HG03196 (cell line): ENCODE results near the gene GSG1L.

Source experiments
- ATAC-seq: cut with Tn5 transposase; IDR thresholded peaks from one replicate; pipeline ENCODE4 v1.9.1; 2021; ENCODE audit not compliant: unreplicated experiment

Gene GSG1L

DNA sequence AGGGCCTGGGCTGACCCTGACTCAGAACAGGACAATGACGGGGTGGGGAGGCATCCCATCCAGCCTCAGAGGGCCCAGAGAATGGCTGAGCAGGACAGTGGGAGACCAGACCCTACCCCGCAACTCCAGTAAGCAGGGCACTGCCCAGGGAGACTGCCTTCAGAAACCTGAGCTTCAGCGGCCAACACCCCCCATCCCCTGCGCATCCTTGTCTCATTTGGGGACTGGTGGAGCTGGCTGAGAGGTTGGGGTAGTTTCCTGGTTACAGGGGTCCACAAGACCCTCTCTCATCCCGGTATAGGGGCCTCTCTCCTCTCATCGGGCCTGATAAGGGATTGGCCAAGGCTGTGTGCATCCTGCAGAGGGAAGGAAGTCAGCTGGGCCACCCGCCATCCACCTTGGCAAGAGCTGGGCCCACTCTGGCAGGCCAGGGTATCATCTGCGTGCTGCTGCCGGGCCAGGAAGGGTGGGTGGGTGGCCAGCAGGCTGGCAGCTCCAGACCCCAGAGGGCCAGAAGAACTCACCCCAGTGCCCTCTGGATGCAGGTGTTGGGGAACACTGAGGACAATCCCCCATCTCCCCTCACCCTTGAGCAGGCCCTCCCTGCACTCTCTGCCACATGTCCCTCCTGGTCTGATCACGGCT is 284.5 kb downstream of the GSG1L start:
- ATAC-seq = no peak

DNA sequence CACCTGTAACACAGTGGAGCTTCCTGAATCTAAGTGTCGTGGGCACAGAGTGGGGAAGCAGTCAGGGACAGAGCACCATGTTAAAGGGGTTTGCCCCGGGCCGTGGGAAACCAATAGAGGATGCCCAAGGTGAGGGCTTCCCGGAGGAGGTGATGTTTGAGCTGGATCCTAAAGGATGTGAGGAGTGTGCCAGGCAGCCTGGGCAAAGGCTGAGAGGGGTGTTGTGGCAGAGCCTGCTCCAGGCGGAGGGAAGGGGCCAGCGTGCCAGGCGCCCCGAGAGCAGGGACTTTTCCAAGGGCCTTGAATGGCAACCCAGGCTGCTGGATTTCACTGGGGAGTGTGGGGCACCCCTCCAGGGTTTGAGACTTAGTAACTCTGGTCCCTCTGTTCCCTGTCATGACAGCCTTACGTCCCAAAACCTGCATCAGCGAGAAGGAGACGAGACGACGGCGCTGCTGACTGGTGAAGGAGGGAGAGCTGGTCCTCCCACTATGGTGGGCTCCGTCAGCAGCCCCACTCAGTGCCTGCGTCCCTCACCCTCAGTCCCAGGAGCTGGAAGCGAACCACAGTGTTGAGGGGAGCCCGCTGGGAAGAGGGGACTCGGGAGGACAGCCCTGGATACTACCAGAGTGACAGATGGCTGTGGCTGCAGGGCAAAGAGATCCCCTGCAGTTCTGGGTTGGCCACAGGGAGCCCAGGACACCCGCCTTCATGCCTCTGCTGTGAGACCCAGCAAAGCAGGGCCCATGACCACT is 285.2 kb downstream of the GSG1L start:
- no peak for ATAC-seq

DNA sequence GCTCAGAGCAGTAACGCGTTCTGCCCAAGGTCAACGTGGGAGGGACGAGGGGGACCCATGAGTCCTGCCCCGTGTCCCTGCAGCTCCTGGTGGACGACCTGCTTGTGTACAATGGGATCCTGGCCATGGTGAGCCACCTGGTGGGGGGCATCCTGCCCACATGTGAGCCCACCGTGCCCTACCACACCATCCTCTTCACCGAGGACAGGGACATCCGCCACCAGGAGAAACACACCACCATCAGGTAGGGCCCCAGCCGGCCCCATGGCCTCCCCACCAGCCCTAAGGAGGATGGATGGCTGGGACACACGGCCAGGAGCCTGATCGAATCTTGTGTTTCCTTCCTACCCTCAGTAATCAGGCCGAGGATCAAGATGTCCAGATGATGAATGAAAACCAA is 286.0 kb downstream of the GSG1L start:
- ATAC-seq = no peak

DNA sequence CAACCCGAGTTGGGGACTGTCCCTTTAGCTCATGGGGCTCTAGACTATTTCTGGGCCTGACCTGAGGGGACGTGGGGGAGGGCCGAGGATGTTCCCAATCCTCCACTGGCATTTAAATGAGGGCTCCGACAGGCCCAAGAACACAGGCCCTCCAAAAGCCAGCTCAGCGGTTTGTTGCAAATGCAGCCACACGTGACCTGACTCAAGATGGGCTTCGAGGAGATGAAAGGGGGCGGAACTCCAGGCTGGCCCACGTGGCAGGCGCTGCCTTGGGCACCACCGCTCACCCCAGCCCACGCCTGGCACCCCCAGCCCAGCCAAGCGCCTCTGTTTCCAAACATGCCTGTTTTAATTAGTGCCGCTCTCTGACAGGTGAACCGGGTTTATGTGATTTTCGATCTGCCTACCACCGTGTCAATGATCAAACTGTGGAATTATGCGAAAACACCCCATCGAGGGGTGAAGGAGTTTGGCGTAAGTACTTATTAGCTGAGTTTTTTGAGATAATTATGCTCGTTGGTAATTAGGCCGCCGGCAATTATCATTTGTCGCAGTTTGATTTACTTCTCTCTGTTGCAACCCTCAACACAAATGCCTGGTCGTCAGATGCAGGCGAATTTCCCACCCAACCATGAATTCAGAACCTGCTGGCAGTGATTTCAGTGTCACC is 286.8 kb downstream of the GSG1L start:
- ATAC-seq = no peak

DNA sequence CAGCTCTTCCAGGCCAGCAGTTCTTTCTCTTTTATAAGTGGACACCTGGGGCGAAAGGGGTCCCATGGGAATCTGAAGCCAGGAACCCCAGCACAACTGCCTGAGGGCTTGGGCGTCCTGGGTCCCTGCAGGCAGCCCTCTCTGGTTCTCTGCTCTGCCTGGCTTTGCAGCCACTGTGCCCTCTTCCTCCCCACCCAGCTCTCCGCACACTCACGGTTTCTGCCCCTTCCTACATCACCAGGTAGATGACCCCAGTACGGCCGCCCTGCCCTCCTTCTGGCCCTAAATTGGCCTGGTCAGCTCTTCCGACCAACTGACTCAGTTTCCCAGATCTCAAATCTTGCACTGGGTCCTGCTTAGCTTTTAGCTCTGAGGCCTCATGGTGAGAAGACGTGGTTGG is 288.3 kb downstream of the GSG1L start:
- no peak for ATAC-seq

DNA sequence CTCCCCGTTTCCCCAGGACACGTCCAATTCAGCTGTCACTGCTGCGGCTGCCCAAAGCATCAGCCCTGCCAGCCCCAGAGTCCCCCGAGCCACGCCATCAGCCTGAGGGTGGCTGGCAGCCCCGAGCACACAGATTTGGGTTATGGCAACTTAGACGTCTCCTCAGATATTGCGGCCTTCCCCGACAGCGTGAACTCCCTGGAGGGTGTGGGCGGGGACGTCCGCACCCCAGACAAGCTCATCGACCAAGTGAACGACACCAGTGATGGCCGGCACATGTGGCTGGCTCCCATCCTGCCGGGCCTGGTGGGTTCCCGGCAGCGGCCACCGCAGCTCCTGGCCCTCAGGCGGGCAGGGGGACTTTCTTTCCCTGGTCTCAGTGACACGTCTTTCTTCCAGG is 288.7 kb downstream of the GSG1L start:
- no peak for ATAC-seq

DNA sequence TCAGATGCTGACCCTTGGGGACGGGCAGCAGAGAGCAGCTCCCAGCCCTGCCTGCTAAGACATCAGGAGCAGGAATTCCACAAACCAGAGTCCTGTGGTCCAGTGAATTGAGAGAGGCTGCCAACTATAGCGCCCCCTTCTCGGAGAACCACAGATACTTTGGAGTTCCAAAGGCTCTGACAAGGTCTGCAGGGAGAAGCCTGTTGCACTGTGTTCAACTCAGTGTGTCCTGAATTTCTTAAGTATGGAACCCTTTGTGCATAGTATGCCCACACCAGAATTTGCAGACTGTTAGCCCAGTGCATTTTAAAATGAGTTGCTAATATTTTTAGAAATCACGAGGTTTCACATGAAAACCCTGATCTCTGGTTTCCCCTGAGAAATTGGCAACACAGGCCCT is 290.2 kb downstream of the GSG1L start:
- ATAC-seq = no peak

DNA sequence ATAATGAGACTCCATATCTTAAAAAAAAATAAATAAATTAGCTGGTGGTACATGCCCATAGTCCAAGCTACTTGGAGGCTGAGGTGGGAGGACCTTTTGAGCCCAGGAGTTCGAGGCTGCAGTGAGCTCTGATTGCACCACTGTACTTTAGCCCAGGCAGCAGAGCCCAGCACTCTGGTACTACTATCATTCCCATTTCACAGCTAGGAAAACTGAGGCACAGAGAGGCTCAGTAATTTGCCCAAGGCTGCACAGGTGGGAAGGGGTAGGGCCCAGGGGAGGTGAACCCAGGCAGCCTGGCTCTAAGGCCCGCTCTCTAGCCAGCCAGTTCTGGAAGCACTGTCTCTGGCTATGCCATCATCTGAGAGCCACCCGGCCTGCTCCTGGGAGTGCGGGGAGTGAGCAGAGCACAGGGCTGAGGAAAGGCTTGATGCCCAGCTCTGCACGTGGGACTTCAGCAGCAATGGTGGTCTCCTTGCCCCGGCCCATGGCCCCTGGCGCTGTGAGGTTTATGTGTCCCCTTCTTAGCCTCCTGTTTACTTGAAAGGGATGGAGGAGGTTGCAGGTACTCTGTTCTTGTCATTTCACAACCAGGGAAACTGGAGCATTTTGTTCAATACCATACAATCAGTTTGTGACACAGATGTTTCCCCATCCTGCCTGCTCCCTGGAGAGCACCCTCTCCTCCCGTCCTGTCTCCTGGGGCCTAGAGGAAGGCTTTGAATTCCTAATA is 291.3 kb downstream of the GSG1L start:
- no peak for ATAC-seq

DNA sequence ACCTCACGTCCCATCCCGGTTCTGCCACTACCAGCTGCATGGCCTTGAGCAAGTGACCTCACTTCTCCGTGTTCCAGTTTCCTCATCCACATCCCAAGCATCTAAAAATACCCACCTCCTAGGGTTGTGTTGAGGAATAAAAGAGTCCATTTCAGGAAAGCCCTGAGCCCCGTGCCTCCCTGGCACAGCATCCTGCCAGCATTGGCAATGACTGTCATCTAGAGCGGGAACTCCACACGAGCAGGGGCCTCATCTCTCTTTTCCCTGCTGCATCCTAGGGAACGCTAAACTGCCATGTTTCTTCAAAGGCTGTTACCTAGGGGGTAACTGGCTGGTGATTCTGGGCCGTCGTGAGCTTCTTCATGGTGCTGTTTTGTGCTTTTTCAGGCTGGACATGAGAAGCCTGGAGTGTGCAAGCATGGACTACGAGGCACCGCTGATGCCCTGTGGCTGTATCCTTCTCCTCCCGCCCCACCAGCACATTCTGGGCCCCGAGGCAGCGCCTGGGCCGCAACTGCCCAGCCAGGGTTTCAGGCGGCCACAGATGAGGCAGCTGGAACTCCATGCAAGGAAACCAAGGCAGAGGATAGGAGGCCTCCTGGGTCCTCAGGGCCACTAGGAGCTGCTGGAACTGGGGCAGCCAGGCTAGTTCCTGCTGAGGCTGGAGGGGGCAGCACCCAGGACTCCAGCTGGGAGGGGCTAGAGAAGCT is 292.2 kb downstream of the GSG1L start:
- ATAC-seq = no peak

DNA sequence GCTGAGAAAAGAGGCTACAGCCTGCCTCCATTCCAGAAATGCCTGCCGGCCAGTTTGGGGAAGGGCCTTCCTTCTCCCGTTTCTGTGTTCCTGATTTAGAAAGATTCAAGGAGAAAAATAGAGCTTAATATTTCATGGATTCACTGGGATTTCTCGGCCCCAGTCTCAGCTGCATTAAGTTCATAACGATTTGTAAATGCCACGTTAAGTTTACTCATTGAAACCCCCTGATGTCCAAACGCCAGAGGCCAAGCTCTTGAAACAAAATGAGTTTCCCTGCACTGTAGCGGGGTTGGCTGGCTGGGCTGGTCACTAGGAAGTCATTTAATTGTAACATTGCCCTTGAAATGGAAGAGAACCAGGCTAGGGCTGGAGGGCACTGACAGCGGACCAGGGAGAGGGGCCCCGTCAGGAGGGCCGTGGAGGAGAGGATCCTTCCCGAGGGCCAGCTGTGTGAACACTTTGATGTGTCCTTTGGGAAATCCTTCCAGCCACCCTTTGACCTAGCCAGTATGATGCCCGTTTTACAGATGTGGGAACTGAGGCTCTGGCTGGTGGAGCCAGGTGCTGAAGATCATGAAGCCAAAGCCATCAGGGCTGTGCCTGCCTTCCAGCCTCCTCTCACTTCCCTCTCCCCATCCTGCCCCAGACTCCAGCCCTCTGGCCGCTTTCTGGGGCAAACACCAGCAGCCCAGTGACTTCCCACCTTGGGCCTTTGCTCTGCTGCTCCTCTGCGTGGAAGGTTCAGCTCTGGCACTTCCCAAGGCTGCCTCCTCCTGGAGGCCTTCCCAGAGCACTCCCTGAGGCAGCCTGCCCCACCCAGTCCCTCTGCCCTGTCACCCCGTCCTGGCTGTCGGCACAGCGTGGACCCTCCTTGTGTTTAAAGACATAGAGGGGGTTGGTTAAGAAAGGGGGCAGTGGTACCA is 293.0 kb downstream of the GSG1L start:
- ATAC-seq = no peak

DNA sequence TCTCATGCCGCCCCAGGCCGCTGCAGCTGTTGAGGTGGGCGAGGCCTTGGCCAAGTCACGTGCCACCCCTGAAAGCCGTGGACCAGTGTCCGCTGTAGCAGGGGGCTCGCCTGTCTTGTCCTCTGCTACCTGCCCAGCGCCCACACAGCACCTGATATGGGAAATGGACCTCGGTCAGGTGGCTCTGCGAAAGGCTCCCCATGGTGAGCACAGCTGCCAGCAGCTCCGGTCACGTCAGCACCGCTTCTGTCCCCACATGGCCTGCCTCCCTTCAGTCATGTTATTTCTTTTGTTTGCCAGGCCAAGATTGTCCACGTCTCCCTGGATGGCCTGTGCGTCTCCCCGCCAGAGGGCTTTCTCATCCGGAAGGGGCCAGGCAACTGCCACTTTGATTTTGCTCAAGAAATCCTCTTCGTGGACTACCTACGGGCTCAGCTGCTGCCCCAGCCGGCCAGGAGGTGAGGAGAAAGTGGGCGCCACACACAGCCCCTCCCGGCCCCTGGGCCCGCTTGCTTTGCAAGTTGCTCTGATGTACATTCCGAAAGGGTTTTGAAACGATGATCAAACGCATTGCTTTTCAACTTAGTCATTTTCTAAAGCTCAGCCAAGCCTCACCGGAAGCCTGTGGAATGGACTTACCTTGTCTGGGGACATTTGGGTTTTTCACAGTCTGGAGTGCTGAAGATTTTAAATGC is 293.8 kb downstream of the GSG1L start:
- ATAC-seq = no peak

DNA sequence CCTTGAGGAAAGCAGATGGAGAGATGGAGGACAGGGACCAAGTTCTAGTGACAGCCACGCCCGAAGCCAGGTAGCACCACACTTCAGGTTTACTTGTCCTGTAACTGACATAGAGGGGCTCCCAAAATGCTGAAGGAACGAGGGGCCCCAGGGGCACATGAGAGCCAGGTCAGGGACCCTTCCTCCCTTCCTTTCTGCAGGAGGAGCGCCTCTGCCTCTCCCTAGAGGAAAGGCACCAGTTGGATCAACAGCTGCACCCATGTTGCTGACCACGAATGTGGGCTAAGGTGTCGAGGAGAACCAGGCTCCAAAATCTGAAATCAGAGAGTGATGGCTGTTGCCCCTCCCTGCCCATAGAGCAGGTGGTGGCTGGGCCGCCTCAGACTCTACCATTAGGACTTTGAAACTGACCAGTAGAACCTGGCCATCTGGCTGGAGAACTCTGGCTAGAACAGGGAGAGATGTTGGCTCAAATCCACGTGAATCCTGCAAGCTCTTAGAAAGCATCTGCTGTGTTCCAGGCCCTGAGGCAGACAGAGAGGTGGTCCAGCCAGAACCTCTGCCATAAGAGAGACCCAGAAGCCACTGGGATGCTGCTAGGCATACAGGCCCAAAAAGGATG is 294.8 kb downstream of the GSG1L start:
- no peak for ATAC-seq

DNA sequence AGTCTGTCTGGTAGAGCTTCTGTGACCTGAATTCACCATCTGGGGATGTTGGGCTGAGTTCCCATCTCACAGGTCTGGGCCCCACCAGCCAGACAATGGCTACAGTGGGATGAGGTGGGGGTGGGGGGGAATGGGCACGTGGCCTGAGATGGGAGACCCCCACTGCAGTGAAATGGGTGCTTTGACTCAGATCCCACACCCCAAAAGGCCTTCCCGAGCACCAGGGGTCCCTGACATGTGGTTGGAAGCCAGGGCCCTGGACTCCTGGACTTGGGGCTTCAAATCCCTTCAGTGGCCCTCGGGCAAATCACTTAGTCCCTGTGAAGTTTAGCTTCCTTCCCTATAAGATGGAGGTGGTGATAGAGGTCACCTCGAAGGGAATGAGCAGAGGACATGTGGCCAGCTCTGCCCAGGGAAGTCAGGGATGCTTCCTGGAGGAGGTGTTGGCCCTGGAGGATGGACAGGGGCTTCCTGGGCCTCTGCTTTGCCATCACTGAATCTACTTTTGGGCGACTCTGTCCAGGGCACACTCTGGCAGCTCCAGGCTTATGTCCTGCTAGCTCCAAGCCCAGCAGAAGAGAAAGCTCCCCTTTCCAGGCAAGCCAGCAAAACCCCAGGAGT is 295.4 kb downstream of the GSG1L start:
- ATAC-seq = no peak

DNA sequence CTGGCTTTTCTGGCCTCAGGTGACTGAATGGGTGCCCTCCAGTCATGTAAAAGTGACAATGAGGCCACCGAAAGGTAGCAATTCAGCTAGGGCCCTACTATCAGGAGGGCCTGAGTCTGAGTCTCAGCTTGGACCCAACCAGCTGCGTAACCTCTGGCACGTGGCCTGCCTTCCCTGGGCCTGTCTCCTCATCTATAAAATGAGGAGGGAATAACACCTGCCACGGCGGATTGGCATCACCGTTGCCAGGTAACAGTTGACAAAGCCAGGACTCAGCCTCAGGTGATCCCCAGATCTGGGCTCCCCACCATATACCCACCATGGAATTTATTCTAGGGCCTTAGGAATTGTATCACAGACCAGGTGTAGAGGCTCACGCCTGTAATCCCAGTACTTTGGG is 296.4 kb downstream of the GSG1L start:
- no peak for ATAC-seq

DNA sequence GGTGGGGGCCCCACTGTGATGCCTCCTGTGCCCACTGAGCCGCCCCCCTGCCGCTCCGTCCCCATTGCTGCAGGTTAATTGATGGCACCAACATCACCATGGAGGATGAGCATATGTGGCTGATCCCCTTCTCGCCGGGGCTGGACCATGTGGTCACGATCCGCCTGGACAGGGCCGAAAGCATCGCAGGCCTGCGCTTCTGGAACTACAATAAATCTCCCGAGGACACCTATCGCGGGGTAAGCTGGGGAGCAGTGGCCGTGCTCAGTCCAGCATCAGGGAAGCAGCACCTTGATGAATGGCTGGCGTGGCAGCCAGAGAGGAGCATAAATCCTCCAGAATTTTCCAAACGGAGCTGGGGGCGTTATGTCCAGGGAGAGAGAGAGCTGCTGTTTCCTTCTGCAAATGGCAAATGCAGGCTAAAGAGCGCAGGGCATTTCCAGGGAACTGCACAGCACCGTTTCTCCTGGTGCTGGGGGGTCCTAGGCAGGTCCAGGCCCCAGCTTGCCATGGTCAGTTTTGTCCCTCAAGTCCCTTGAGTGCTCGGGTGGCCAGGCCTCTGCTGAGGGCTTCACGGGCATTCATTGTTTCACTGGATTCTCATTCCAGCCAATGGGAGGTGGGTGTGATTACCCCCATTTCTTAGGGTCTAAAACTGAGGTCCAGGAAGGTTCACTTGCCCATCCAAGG is 297.1 kb downstream of the GSG1L start:
- no peak for ATAC-seq

DNA sequence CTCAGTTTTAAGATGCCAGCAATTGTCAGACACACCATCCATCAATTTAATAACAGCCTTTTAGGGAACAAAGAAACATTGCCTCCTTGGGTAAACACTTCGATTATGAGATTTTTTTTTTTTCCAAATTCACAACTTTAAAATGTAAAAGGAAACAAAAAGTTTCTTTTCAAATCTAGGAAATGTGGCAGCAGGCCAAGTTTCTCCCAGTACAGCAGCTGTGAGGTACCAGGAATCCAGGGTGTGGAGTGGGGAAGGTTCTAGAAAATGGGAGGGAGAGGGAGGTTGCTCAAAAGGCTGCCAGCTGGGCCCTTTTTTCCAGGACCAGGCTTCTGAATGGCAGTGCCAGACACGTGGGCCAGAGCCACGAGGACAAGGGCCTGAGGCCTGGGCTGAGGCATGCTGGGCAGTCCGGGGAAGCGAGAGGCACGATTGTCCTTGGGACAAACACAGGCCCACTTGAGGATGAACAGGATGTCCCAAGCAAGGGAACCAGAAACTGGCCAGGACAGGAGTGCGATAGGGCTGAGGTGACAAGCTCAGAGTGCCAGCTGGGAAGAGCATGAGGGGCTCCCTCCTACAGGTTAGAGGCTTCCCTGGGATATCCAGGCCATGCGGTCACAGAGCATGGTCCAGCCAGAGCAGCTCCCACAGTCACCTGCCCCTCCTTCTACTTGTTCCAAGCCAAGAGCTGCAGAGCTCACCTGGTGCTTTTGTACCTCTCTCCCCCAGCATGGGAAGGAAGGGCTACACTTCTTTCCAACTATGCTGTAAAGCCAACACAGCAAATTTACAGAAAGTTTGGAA is 298.4 kb downstream of the GSG1L start:
- no peak for ATAC-seq

DNA sequence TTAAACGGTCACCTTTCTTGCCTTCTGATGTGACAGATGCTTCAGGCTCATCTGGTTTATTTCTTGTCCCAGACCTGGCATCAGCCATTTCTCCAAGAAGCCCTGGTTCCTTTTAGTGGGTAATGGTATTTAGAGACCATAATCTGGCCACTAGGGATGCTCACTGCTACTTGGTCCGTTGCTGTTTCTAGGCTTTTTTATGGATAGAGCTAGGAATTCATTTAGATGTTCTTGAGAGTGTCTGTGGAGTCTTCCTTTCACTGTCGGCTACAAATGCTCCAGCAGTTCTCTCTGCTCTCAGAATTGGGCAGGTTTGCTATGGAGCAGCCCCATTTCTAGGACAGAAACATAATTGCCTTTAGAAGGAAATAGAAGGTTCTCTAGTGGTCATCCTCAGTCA is 299.1 kb downstream of the GSG1L start:
- ATAC-seq = no peak
